ENCODE results near the gene UBE2E3. TPM values are rescaled to one million over a fixed set of nuclear protein-coding genes. Genes with fewer than 3 reads are reported as not detected.

Gene UBE2E3
- total and polyA plus RNA-seq, 2 experiments from 2014 or later: 151 to 211 TPM

DNA sequence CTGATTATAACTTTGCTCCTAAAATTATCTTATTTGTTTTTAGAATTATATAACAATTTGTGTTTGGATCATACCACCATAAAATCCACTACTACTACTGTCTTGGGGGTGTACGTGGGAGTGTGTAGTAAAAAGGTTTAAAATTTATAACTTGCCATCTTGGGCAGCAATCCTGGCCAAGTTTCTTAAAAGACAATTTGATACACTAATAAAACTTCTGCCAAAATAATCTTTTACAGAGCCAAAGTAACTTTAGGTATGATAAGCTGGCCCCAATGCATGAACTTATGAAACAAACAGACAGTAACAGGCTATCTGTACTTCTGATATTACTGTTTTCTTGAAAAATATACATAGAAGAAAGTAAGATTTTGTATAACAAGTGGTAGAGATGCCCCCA, 11.3 kb upstream of the UBE2E3 start:
- DNase-seq (ENCODE audit: low spot score): no peak
- Histone ChIP-seq H3K79me2 (no peaks in the 10 kb centered on the region), H3K36me3 (replicated peaks; ENCODE audit: insufficient read depth, low read depth) (no peaks in the 10 kb centered on the region), H3K4me2 (no peak overlapping the region), H3K4me1 (ENCODE audit: insufficient read depth) (no peaks in the 10 kb centered on the region), H2AFZ (no peak overlapping the region), H3K27ac (no peak overlapping the region), H3K9me3 (ENCODE audit: low read depth) (no peaks in the 10 kb centered on the region), H3K27me3 (no peaks in the 10 kb centered on the region), H4K20me1 (ENCODE audit: insufficient read depth, poor library complexity, severe bottlenecking) (no peaks in the 10 kb centered on the region), H3K4me3 (no peak overlapping the region), H3K9me2 (replicated peaks; ENCODE audit: insufficient read depth) (no peaks in the 10 kb centered on the region)
- WGBS (ENCODE audit: low lambda C conversion rate, missing lambda C conversion rate): 48% methylated on average over 1 of the region's 1 CpG
- TF ChIP-seq EZH2 (IDR thresholded peaks at IDR 0.05; ENCODE audit: borderline replicate concordance) (no peak), EZH2phosphoT487 (IDR thresholded peaks at IDR 0.05; ENCODE audit: low read depth, severe bottlenecking, unreplicated experiment) (no peak)
- TF ChIP-seq, protein P1, sequence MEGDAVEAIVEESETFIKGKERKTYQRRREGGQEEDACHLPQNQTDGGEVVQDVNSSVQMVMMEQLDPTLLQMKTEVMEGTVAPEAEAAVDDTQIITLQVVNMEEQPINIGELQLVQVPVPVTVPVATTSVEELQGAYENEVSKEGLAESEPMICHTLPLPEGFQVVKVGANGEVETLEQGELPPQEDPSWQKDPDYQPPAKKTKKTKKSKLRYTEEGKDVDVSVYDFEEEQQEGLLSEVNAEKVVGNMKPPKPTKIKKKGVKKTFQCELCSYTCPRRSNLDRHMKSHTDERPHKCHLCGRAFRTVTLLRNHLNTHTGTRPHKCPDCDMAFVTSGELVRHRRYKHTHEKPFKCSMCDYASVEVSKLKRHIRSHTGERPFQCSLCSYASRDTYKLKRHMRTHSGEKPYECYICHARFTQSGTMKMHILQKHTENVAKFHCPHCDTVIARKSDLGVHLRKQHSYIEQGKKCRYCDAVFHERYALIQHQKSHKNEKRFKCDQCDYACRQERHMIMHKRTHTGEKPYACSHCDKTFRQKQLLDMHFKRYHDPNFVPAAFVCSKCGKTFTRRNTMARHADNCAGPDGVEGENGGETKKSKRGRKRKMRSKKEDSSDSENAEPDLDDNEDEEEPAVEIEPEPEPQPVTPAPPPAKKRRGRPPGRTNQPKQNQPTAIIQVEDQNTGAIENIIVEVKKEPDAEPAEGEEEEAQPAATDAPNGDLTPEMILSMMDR (IDR thresholded peaks at IDR 0.05; ENCODE audit: poor library complexity): no peak

- TF ChIP-seq, protein P1 (IDR thresholded peaks at IDR 0.05; ENCODE audit: poor library complexity): no peak
- TF ChIP-seq EZH2 (IDR thresholded peaks at IDR 0.05; ENCODE audit: borderline replicate concordance): no peak
- TF ChIP-seq EZH2phosphoT487 (IDR thresholded peaks at IDR 0.05; ENCODE audit: low read depth, severe bottlenecking, unreplicated experiment): no peak
- H3K9me2 ChIP-seq (replicated peaks; ENCODE audit: insufficient read depth): no peaks in the 10 kb centered on the region
- H3K9me3 ChIP-seq (ENCODE audit: low read depth): no peaks in the 10 kb centered on the region
- no peaks in the 10 kb centered on the region for H3K4me1 ChIP-seq (ENCODE audit: insufficient read depth)
- no peak for DNase-seq (ENCODE audit: low spot score)
- no peaks in the 10 kb centered on the region for H3K79me2 ChIP-seq
- no peaks in the 10 kb centered on the region for H3K36me3 ChIP-seq (replicated peaks; ENCODE audit: insufficient read depth, low read depth)
- no peak overlapping the region for H3K4me2 ChIP-seq
- no peak overlapping the region for H3K4me3 ChIP-seq
- WGBS (ENCODE audit: low lambda C conversion rate, missing lambda C conversion rate): 64% methylated on average over 3 of the region's 3 CpGs
- H2AFZ ChIP-seq: no peak overlapping the region
- no peaks in the 10 kb centered on the region for H4K20me1 ChIP-seq (ENCODE audit: insufficient read depth, poor library complexity, severe bottlenecking)
- no peaks in the 10 kb centered on the region for H3K27me3 ChIP-seq
- H3K27ac ChIP-seq: no peak overlapping the region
These were observed 10.4 kb upstream of the UBE2E3 start for GRCh38 chr2:180970016-180970415.

DNA sequence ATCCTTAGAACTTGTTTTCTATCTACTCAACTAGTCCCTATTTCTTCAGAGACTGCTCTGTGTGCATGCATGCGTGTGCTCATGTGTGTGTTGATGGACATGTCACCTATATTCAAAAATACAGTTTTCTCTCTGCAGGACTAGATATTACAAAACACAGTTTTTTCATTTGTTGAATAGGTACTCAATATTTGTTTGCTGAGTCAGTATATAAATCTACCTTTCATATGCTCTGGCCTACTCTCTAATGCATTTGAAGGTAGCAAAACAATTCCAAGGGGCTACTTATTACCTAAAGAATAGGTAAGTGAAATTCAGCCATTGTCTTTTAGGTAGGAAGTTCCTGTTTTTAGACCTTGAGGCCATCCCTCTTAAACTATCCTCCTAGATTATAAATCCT, 8.6 kb upstream of the UBE2E3 start:
- Histone ChIP-seq H3K4me2 (no peak overlapping the region), H3K9me3 (ENCODE audit: low read depth) (no peaks in the 10 kb centered on the region), H3K4me1 (ENCODE audit: insufficient read depth) (no peaks in the 10 kb centered on the region), H2AFZ (no peak overlapping the region), H3K9me2 (replicated peaks; ENCODE audit: insufficient read depth) (no peaks in the 10 kb centered on the region), H4K20me1 (ENCODE audit: insufficient read depth, poor library complexity, severe bottlenecking) (no peaks in the 10 kb centered on the region), H3K27me3 (no peaks in the 10 kb centered on the region), H3K27ac (no peak overlapping the region), H3K79me2 (no peaks in the 10 kb centered on the region), H3K36me3 (replicated peaks; ENCODE audit: insufficient read depth, low read depth) (no peaks in the 10 kb centered on the region), H3K4me3 (no peak overlapping the region)
- no peak for DNase-seq (ENCODE audit: low spot score)
- TF ChIP-seq, protein P1 (IDR thresholded peaks at IDR 0.05; ENCODE audit: poor library complexity): no peak
- TF ChIP-seq EZH2 (IDR thresholded peaks at IDR 0.05; ENCODE audit: borderline replicate concordance) (no peak), EZH2phosphoT487 (IDR thresholded peaks at IDR 0.05; ENCODE audit: low read depth, severe bottlenecking, unreplicated experiment) (no peak)
- WGBS (ENCODE audit: low lambda C conversion rate, missing lambda C conversion rate): 97% methylated on average over 1 of the region's 1 CpG

- no peaks in the 10 kb centered on the region for H3K9me2 ChIP-seq (replicated peaks; ENCODE audit: insufficient read depth)
- no peak overlapping the region for H3K4me2 ChIP-seq
- no peaks in the 10 kb centered on the region for H3K36me3 ChIP-seq (replicated peaks; ENCODE audit: insufficient read depth, low read depth)
- whole genome bisulfite sequencing (ENCODE audit: low lambda C conversion rate, missing lambda C conversion rate): 92% methylated on average over 2 of the region's 2 CpGs
- no peaks in the 10 kb centered on the region for H3K9me3 ChIP-seq (ENCODE audit: low read depth)
- H3K4me1 ChIP-seq (ENCODE audit: insufficient read depth): peaks cover 5% of the 10 kb centered on the region
- H3K79me2 ChIP-seq: no peaks in the 10 kb centered on the region
- H3K27ac ChIP-seq: no peak overlapping the region
- H3K4me3 ChIP-seq: no peak overlapping the region
- H3K27me3 ChIP-seq: no peaks in the 10 kb centered on the region
- TF ChIP-seq, protein P1 (IDR thresholded peaks at IDR 0.05; ENCODE audit: poor library complexity): no peak
- no peak for TF ChIP-seq EZH2phosphoT487 (IDR thresholded peaks at IDR 0.05; ENCODE audit: low read depth, severe bottlenecking, unreplicated experiment)
- no peak for TF ChIP-seq EZH2 (IDR thresholded peaks at IDR 0.05; ENCODE audit: borderline replicate concordance)
- no peak overlapping the region for H2AFZ ChIP-seq
- DNase-seq (ENCODE audit: low spot score): no peak
- H4K20me1 ChIP-seq (ENCODE audit: insufficient read depth, poor library complexity, severe bottlenecking): no peaks in the 10 kb centered on the region
These were observed 4.8 kb upstream of the UBE2E3 start for GRCh38 chr2:180975585-180975984.

All from hepatocyte (in vitro differentiated cells).